KMS-11 (cell line): ENCODE results near the gene PIK3R1.
"Not testable (repeated sequence)": the region's sequence is repeated elsewhere in the genome, so short reads cannot be mapped to it uniquely, and the experiment has no call there.

Experiments used
- H2AFZ ChIP-seq: fragments of 200-600 bp; sonication (generic); 2 replicates; pipeline ENCODE4 v1.6.1; 2016; ENCODE audit warnings: antibody characterized with exemption, mixed run types, low read depth
- H3K27ac ChIP-seq: fragments of 200-600 bp; sonication (generic); 2 replicates; pipeline ENCODE4 v1.6.1; 2016; ENCODE audit warnings: mild to moderate bottlenecking, mixed run types
- H3K27me3 ChIP-seq: fragments of 200-600 bp; sonication (generic); 2 replicates; pipeline ENCODE4 v1.6.1; 2017; ENCODE audit warnings: mild to moderate bottlenecking, low read depth, mixed run types, moderate library complexity; ENCODE audit not compliant: insufficient read depth
- H3K36me3 ChIP-seq: fragments of 200-600 bp; sonication (generic); 2 replicates; pipeline ENCODE4 v1.6.1; 2017; ENCODE audit warnings: mild to moderate bottlenecking, mixed run types; ENCODE audit not compliant: insufficient read depth
- H3K4me1 ChIP-seq: fragments of 200-600 bp; sonication (generic); 2 replicates; pipeline ENCODE4 v1.6.1; 2016; ENCODE audit warnings: mild to moderate bottlenecking, low read depth, mixed run types; ENCODE audit not compliant: poor library complexity, severe bottlenecking
- H3K4me2 ChIP-seq: fragments of 200-600 bp; sonication (generic); 2 replicates; pipeline ENCODE4 v1.7.0; 2016; ENCODE audit warnings: mild to moderate bottlenecking, mixed run types
- H3K4me3 ChIP-seq: fragments of 200-600 bp; sonication (generic); IDR thresholded peaks from 2 replicates; pipeline ENCODE4 v1.6.1; 2017; ENCODE audit warnings: low read depth, low read length, mixed read lengths; ENCODE audit not compliant: insufficient read depth
- H3K79me2 ChIP-seq: fragments of 200-600 bp; sonication (generic); 2 replicates; pipeline ENCODE4 v1.6.1; 2016; ENCODE audit warnings: low read depth, mixed run types; ENCODE audit not compliant: insufficient read depth
- H3K9ac ChIP-seq: fragments of 200-600 bp; sonication (generic); 2 replicates; pipeline ENCODE4 v1.6.1; 2016; ENCODE audit warnings: mild to moderate bottlenecking, mixed run types
- H4K20me1 ChIP-seq: fragments of 200-600 bp; sonication (generic); 2 replicates; pipeline ENCODE4 v1.6.1; 2016; ENCODE audit warnings: mild to moderate bottlenecking, mixed run types; ENCODE audit not compliant: insufficient read depth
- CTCF ChIP-seq: fragments of 200-600 bp; sonication (generic); conservative IDR thresholded peaks from 2 replicates; pipeline ENCODE4 v1.6.1; 2017; ENCODE audit warnings: low read depth, mild to moderate bottlenecking, antibody characterized with exemption, low read length, moderate library complexity, mixed read lengths

Gene PIK3R1

GRCh38 chr5:68230285-68230684, 14.7 kb downstream of the PIK3R1 start:
- TF ChIP-seq CTCF = no peak
- Histone ChIP-seq H3K9ac (no peak overlapping the region), H3K4me1 (peaks cover 13% of the 10 kb centered on the region), H3K4me3 (no peak overlapping the region), H3K36me3 (no peaks in the 10 kb centered on the region), H3K4me2 (no peak overlapping the region), H3K27me3 (peaks cover 5% of the 10 kb centered on the region; the same call in 1 of the 2 replicates), H3K79me2 (no peaks in the 10 kb centered on the region), H3K27ac (no peak overlapping the region), H2AFZ (no peak overlapping the region), H4K20me1 (0 out of 2 replicates have a peak, but pooled peaks cover 8% of the 10 kb centered on the region)

- Histone ChIP-seq H3K79me2 (no peaks in the 10 kb centered on the region), H3K36me3 (no peaks in the 10 kb centered on the region), H3K4me1 (peaks cover 13% of the 10 kb centered on the region), H3K4me3 (no peak overlapping the region), H3K27ac (no peak overlapping the region), H4K20me1 (0 out of 2 replicates have a peak, but pooled peaks cover 8% of the 10 kb centered on the region), H2AFZ (no peak overlapping the region), H3K27me3 (0 out of 2 replicates have a peak, but pooled peaks cover 5% of the 10 kb centered on the region), H3K9ac (no peak overlapping the region), H3K4me2 (no peak overlapping the region)
- no peak for TF ChIP-seq CTCF
These were observed 16.0 kb downstream of the PIK3R1 start for GRCh38 chr5:68231414-68232076.

DNA sequence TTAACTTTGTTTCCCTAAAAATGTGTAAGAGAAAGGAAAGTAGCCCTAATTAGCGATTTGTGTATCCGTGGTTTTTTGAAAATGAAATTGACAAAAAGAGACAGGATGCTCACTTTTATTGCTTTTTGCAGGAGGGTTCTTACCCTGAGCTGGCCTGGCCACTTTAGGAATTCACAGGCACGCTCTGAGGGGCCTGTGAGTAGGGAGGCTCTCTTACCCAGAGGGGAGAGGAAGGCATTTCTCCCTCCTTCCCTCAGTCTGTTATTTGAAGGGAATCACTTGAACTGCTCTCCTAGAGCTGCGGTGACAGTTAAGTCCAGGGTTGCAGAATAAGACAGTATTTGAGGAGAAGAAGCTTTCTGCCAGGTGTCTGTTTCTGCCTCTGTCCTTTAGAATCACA, 16.7 kb downstream of the PIK3R1 start:
- Histone ChIP-seq H3K79me2 (no peaks in the 10 kb centered on the region), H3K4me2 (no peak overlapping the region)

DNA sequence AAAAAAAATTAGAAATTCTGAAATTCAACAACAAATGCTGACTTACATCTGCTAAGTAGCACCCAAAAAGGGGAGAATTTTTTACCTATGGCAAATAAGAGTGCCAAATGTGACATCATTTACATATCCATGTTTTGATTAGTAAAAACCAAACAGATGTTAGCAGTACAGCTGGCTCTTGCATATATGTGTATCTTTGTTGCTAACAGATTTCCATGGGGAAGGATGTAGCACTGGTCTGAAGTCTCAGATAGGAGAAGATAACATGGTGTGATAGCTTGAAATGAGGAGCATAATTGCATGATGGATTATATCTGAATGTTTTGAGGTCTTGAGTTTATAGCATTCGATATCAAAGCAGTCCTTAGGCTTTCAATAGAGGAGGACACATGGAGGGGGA, 17.5 kb downstream of the PIK3R1 start:
- H4K20me1 ChIP-seq = 0 out of 2 replicates have a peak, but pooled peaks cover 8% of the 10 kb centered on the region
- no peak overlapping the region for H3K27ac ChIP-seq
- H2AFZ ChIP-seq = no peak overlapping the region
- no peaks in the 10 kb centered on the region for H3K36me3 ChIP-seq
- H3K79me2 ChIP-seq = no peaks in the 10 kb centered on the region
- H3K4me1 ChIP-seq = peaks cover 3% of the 10 kb centered on the region
- H3K27me3 ChIP-seq = 0 out of 2 replicates have a peak, but pooled peaks cover 5% of the 10 kb centered on the region
- no peak for TF ChIP-seq CTCF
- no peak overlapping the region for H3K4me2 ChIP-seq
- H3K9ac ChIP-seq = no peak overlapping the region
- H3K4me3 ChIP-seq = no peak overlapping the region

More for the DNA sequence above, 16.7 kb downstream of the PIK3R1 start:
- H3K9ac ChIP-seq = no peak overlapping the region
- peaks cover 11% of the 10 kb centered on the region for H3K4me1 ChIP-seq
- H2AFZ ChIP-seq = no peak overlapping the region
- H3K27ac ChIP-seq = no peak overlapping the region
- TF ChIP-seq CTCF = no peak
- 0 out of 2 replicates have a peak, but pooled peaks cover 8% of the 10 kb centered on the region for H4K20me1 ChIP-seq
- H3K36me3 ChIP-seq = no peaks in the 10 kb centered on the region
- H3K27me3 ChIP-seq = 0 out of 2 replicates have a peak, but pooled peaks cover 5% of the 10 kb centered on the region
- no peak overlapping the region for H3K4me3 ChIP-seq

DNA sequence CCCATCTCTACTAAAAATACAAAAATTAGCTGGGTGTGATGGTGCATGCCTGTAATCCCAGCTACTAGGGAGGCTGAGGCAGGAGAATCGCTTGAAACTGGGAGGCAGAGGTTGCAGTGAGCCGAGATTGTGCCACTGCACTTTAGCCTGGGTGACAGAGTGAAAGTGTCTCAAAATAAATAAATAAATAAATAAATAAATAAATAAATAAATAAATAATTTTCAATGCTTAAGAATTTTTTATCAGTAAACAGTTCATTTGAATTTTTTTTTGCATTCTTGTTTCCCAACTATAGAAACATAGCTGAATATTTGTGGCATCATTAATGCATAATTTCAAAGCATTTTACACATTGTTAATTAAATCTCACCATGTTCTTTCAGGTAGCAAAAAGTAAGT, 19.7 kb downstream of the PIK3R1 start:
- not testable (repeated sequence) for H3K9ac ChIP-seq, H3K79me2 ChIP-seq, H3K4me1 ChIP-seq, H3K27me3 ChIP-seq, H3K36me3 ChIP-seq, H3K27ac ChIP-seq, H3K4me2 ChIP-seq, H2AFZ ChIP-seq, H4K20me1 ChIP-seq, H3K4me3 ChIP-seq
